ENCODE measurements around the gene DESI1. TPM values are rescaled to one million over a fixed set of nuclear protein-coding genes. Genes with fewer than 3 reads are reported as not detected.

The DESI1 gene
- total RNA-seq, 4 donors from 2014 or later = 6.4 to 34.2 (median 9.6) TPM

DNA sequence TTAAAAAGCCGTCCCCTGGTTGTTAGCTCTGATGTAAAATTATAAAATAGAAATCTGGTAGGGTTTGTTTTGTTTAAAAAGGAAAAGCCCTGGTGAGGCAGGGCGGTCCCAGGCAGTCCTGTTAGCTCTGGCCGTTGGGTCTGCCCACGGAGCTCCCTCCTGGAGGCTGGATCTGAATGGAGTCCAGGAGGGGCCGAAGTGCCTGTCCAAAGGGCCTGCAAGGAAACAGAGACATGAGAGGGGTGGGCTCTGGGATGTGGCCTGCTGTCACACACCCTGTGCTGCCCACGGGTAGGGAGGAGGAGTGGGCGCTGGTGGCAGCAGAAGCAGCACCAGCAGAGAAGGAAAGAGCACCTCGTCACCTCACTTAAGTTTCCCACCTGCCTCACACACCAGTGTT lies 19.9 kb downstream of the DESI1 start:
- no peaks in the 10 kb centered on the region for H3K36me3 ChIP-seq

DNA sequence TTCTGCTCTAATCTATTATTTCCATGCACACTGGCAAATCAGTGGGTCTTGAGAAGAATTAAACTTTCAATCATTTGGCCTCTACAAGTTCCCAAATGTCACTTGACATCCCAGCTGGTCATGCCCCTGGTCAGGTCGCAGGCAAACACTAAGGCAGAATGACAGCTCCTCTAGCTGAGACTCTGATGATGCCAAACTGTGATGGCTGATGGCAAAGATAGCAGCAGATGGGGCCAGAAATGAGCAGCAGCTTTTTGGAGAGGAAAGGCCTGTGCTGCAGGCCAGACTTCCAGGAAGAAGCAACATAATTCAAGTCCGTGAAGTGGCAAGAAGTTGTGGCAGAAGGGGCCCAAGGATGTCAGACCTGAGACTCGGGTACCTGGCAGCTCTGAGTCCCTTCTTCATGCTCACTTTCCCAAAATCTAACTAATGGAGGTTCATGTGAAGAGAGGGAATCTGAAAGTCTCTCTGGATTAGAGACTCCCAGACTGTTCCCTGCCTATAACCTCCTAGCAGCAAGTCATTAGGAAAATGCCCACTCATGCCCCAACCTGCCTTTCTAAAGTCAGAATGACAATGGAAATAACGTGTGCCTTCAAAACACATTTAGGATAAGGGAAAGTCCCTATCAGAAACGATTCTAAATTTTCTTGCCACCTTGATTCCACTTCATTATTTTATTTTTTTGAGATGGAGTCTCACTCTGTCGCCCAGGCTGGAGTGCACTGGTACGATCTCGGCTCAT lies 21.8 kb downstream of the DESI1 start:
- no peaks in the 10 kb centered on the region for H3K9me3 ChIP-seq
- intact Hi-C loops (cut with DNase I; ENCODE audit: low total_unique reads) = loop anchor here (5.0 kb wide), 1 partner anchor 57 kb away; the partner anchor contains the start of gene POLR3H
- no peak overlapping the region for H3K4me3 ChIP-seq
- no peaks in the 10 kb centered on the region for H3K27me3 ChIP-seq
- H3K4me1 ChIP-seq = no peaks in the 10 kb centered on the region
- no peak for DNase-seq
- H3K36me3 ChIP-seq = no peaks in the 10 kb centered on the region
- no peak overlapping the region for H3K27ac ChIP-seq
- TF ChIP-seq, protein P1, sequence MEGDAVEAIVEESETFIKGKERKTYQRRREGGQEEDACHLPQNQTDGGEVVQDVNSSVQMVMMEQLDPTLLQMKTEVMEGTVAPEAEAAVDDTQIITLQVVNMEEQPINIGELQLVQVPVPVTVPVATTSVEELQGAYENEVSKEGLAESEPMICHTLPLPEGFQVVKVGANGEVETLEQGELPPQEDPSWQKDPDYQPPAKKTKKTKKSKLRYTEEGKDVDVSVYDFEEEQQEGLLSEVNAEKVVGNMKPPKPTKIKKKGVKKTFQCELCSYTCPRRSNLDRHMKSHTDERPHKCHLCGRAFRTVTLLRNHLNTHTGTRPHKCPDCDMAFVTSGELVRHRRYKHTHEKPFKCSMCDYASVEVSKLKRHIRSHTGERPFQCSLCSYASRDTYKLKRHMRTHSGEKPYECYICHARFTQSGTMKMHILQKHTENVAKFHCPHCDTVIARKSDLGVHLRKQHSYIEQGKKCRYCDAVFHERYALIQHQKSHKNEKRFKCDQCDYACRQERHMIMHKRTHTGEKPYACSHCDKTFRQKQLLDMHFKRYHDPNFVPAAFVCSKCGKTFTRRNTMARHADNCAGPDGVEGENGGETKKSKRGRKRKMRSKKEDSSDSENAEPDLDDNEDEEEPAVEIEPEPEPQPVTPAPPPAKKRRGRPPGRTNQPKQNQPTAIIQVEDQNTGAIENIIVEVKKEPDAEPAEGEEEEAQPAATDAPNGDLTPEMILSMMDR (IDR thresholded peaks at IDR 0.05) = no peak
- no peak for TF ChIP-seq POLR2A (IDR thresholded peaks at IDR 0.05)

More for the DNA sequence above, 19.9 kb downstream of the DESI1 start:
- TF ChIP-seq, protein P1 (IDR thresholded peaks at IDR 0.05) = no peak
- no peak for TF ChIP-seq POLR2A (IDR thresholded peaks at IDR 0.05)
- Histone ChIP-seq H3K27me3 (no peaks in the 10 kb centered on the region), H3K27ac (no peak overlapping the region), H3K9me3 (no peaks in the 10 kb centered on the region), H3K4me3 (no peak overlapping the region), H3K4me1 (no peaks in the 10 kb centered on the region)
- no peak for DNase-seq
- intact Hi-C loops (cut with DNase I; ENCODE audit: low total_unique reads) = no loop called here

DNA sequence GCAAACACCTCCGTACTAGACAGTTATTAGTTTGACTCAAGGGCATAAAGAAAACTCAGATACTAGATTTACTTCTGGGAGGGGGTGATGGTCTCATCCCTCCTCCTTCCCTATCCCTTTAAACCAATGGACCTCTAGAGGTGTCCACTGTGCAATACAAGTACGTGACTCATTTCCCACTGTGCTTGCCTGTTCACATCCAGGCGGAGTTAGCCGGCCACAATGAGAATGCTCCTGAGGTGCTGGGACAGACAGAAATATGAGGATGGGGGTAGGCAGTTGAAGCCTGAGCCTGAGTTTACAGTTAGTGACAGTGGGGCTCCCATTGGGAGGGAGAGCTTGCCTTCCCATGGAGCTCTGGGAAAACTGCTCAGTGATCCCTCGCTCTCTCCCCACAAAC lies 22.8 kb downstream of the DESI1 start:
- no peak for DNase-seq

DNA sequence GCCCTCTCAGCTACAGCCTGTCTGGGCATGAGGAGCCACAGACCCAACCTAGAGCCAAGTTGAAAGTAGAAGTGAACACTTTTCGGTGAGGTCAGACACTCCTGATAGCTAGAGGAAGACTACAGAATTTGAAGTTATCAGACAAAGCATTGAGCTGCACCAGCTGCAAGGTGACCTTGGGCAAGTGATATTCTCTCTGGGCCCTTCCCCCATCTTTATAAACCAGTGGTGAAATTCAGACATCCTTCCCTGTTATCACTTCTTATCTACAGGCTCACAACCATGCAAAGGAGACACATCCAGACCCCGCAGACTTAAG lies 23.2 kb downstream of the DESI1 start:
- Histone ChIP-seq H3K4me1 (no peaks in the 10 kb centered on the region), H3K36me3 (no peaks in the 10 kb centered on the region), H3K27me3 (no peaks in the 10 kb centered on the region), H3K27ac (no peak overlapping the region), H3K9me3 (no peaks in the 10 kb centered on the region), H3K4me3 (no peak overlapping the region)
- TF ChIP-seq, protein P1 (IDR thresholded peaks at IDR 0.05) = no peak
- TF ChIP-seq POLR2A (IDR thresholded peaks at IDR 0.05) = no peak
- intact Hi-C loops (cut with DNase I; ENCODE audit: low total_unique reads) = loop anchor here (5.0 kb wide), 1 partner anchor 55 kb away; the partner anchor contains the start of gene POLR3H
- DNase-seq = no peak

More for the DNA sequence above, 22.8 kb downstream of the DESI1 start:
- Histone ChIP-seq H3K4me1 (no peaks in the 10 kb centered on the region), H3K27ac (no peak overlapping the region), H3K4me3 (no peak overlapping the region), H3K36me3 (no peaks in the 10 kb centered on the region), H3K27me3 (no peaks in the 10 kb centered on the region), H3K9me3 (no peaks in the 10 kb centered on the region)
- intact Hi-C loops (cut with DNase I; ENCODE audit: low total_unique reads) = loop anchor here (5.0 kb wide), 1 partner anchor 56 kb away; the partner anchor contains the start of gene POLR3H
- TF ChIP-seq, protein P1 (IDR thresholded peaks at IDR 0.05) = no peak
- no peak for TF ChIP-seq POLR2A (IDR thresholded peaks at IDR 0.05)

Data from uterus (tissue), 4 donors.